NCI-H748 (cell line): ENCODE data around the gene MIB1.
"Not testable (repeated sequence)": the region's sequence is repeated elsewhere in the genome, so short reads cannot be mapped to it uniquely, and the experiment has no call there.

Experiments used
- DNase-seq: peaks from one replicate; lab custom pipeline; 2025; ENCODE audit not compliant: unreplicated experiment; lab: John Stamatoyannopoulos, UW

The MIB1 gene

DNA sequence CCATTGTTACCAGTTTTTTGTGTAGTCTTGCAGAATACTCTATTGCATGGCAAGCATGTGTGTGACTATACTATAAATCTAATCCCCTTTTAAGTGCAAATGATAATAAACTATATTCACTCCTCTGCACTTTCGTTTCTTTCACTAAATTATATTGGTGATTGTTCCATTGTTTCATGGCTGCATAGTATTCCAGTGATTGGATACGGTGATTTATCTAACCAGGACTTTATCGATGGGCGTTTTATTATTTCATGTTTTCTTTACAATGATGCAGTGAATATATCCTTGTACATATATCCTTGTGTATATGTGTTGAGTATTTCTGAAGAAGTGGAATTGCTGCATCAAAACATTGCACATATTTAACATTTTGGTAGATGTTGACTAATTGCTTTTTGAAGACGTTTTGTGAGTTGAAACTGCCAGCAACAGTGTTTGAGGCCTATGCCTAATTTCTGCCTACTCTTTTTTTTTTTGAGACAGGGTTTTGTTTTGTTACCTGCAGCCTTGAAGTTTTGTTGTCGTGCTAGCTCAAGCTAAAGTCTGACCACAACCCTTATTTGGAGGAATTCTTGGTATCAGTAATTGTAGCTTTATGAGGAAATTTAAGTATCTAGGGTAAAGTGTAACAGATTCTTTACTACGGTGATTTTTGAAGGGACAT is 2.7 kb downstream of the MIB1 start:
- DNase-seq = no peak

DNA sequence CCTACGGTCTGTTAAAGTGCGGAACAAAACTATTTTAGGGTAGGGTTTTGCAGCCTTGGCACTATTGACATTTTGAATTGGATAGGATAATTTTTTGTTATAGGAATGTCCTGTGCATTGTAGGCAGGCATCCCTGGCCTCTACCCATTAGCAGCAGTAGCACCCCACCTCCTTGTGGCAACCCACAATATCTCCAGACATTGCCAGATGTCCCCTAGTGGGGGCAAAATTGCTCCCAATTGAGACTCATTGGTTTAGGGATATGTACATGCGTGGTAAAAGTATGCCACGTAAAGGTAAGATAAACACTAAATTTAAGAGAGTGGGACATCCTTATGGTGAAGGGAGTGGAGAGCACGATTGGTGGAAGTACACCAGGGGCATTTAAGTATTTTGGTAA is 4.6 kb downstream of the MIB1 start:
- no peak for DNase-seq

DNA sequence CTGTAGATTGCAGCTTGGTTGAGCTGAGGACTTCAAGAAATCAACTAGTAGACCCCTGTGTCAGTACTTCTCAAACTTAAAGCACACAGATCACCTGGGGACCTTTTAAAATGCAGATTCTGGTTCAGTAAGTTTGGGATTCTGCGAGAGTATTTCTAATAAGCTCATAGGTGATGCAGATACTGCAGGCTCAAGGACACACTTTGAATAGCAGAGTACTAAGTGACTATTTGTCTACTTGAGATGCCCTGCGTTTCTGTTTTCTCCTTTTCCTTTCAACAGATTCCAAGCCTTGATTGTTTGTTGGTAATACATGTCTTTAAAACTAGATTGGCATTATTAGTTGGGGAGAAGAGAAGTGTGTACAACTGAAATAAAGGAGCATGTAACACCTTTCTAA is 6.7 kb downstream of the MIB1 start:
- DNase-seq = no peak

DNA sequence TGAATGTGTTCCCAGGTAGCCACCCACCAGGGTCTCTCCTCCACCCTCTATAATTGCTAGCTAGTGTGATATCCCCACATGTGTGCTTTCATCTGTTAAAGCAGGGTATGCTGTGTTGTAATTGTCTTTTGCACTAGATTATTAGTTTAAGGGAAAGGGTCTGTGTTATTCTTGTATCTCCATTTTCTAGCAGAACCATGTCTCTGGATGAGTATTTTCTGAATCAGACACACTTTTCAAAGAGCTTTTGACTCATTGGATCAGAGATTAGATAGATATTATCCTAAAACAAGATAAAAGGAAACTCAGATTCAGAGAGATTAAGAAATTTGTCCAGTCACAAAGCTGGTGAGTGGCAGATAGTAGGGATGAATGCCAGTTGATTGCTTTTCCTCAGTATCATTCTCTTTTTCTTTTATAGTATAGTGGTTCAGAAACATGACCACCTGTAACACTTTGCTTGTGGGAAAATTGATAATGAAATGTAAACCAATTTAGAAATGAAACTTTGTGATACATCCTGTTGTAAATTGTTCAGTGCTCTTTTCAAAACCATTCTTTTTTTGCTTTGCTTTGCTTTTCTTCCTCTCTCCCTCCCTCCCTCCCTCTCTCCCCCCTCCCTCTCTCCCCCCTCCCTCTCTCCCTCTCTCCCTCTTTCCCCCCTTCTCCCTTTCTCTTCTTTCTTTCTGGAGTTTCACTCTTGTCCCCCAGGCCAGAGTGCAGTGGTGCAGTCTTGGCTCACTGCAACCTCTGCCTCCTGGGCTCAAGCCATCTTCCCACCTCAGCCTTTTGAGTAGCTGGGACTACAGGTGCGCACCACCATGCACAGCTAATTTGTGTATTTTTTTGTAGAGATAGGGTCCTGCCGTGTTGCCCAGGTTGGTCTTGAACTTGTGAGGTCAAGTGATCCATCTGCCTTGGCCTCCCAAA is 7.4 kb downstream of the MIB1 start:
- DNase-seq = peak; percentile 27

DNA sequence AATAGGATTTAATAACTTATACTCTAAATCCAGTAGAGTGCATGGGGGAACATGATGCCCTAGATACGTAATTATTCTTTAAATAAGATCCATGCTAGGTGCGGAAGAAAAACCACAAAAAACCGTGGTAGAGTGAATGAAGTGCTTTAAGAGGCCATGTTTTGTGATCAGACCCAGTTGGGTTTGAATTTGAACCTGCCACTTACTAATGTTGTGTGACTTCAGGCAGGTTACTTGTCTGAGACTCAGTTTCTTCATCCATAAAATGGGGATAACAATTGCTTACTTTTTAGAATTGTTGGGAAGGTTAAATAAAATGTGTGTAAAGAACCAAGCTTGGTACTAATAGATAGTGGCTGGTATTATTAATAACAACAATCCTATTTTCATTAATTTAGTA is 17.2 kb downstream of the MIB1 start:
- no peak for DNase-seq

DNA sequence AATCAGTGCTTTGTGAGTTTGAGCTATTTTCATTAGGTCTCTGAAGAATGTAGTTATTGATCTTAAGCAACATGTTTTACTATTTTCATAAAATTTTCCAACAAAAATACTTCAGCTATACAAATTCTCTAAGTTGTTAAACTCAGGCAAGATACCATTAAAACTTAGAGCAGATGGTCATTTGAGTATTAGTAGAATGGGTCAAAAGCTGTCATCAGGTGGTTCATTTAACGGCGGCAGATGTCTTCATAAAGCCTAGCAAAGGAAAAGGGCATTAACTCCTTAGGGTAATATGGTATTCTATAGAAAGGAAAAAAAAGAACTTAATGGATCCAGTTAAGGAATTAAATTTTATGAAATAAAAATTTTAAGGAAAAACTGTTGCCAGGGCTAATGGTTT is 19.2 kb downstream of the MIB1 start:
- no peak for DNase-seq

DNA sequence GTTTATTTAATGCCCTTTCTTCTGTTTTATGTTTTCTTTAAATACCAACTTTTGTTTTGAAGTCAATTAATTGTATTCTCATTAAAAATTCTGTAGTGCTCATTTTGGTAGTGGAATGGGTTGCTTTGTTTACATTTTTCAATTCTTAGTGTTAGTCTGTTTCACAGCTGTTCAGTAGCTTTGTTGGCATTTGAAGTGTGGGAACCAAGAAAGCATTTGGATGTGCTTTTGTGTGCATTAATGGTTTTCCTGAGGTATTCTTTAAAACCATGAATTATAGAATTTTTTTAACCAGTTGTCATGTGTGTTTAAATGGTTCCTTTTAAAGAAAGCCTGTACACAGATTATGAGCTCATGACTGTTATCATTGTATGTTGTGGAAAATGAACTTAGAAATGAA is 19.7 kb downstream of the MIB1 start:
- no peak for DNase-seq

DNA sequence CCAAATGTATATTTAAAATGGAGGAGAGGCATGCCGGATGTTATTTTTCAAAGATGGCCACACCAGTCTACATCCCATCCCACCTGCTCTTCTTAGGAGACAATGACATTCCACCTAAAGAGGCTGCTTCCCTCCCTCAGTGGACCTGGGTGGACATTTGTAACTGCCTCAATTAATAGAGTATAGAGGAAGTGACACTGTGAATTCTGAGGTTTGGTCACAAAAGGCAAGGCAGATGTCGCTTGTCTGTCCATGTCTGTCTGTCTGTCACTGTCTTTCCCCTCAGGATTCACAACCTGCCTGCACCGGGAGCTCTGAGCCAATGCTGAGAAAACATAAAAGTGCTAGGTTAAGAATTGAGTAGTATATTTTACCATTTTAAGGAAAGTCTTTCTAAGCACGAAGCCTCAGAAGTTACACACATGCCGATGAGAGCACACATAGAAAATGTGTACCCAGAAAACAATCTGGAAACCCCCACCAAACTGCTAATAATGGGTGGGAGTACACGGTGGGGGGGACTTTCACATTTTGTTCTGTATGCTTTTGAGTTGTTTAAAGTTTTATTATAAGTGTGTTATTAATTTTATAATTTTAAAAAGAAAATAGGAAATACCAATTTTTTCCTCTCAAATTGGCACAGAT is 21.0 kb downstream of the MIB1 start:
- no peak for DNase-seq

DNA sequence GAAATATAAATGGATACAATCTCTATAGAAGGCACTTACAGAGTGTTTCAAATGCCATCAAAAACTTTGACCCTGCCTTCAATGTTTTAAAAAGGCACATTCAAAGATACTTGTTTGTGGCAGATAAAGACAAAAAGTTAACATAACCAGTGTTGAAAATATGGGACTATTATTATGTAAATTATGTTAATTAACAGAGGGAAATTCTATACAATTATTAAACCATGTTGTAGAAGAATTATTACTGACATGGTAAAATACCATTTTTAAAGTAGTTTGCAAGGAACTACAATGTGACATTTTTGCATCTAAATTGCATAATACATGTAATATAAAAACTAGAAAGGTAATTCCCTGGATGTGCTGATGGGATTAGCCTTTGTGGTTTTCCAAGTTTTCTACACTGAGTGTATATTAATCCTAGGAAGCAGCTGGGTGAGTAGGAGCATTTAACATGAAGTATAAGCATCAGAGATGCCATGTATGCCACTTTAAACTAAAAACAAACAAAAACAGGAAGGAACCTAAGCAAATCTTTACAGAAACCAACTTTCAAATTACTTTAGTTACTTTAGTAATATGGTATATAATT is 21.7 kb downstream of the MIB1 start:
- no peak for DNase-seq

DNA sequence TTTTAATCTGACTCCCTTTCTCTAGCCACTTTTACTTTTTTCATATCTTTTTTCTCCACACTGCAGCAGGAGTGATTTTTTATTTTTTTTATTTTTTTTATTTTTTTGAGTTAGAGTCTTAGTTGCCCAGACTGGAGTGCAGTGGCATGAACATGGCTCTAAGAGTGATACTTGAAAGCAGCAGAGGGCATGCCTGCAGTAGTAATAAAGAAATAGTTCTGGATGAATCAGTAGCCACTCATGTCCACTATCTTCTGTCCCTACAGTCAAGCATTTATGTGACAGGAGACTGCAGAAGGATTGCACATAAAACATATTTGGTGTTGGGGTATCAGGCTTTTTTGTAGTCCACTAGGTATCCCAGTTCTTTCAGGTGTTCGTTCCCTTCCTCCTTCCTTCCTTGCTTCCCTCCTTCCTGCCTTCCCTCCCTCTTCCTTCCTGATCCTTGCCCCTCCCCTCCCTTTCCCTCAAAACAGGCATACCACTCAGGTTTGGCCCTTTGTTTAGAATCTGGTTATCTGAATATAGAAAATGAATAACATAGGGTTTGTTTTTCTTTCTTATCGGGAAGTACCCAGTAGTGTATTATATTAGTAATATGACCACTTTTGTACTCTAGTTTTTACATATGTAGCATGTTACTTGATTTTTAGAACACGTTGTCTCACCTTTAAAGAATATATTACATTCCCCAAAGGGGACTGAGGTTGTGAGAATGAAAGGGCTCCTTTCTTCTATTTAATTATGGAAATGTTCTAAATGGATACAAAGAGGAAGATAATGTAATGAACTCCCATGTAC is 23.5 kb downstream of the MIB1 start:
- no peak for DNase-seq

DNA sequence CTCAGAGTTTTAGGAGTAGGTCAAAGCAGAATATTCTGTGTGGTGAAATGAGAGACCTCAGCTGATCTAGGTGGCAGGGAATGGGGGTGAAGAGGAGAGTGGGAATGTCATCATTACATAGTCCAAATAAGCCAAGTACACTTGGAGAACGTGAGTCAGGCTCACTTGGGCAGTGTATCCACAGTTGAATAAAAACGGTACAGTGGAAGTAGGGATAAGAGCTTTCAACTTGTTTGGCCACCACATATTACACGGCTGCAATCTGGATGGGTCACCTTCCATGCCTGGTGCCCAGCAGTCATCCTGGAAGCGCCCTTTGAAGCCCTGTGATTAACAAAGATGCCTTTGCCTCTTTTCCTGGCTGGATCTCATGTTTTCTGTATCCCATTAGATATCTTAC is 28.6 kb downstream of the MIB1 start:
- no peak for DNase-seq

DNA sequence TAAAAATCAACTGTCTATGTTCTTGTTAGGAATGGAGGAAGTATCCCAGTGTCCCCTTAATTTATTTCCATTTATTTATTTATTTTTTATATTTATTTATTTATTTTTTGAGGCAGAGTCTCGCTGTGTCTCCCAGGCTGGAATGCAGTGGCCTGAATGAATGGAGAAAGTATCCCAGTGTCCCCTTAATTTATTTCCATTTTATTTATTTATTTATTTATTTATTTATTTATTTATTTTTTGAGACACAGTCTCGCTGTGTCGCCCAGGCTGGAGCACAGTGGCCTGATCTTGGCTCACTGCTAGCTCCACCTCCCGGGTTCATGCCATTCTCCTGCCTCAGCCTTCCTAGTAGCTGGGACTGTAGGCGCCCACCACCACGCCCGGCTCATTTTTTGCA is 34.1 kb downstream of the MIB1 start:
- DNase-seq = no peak

DNA sequence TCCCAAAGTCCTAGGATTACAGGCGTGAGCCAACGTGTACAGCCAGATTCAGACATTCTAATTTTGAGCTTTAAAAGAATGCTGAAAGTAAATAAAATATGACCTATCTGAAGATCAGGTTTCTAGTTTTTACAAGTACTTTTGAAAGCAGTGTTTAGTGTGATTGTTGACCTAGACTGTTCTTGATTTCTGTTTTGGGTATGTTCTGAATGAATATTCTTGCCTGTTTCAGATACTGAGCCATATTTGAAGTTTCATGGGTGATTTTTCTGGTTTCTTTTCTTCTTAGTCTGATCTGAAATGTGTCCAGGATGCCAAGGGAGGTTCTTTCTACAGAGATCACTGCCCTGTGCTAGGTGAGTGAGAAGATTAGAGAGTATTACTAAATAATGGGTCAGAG is 37.2 kb downstream of the MIB1 start:
- DNase-seq = no peak

DNA sequence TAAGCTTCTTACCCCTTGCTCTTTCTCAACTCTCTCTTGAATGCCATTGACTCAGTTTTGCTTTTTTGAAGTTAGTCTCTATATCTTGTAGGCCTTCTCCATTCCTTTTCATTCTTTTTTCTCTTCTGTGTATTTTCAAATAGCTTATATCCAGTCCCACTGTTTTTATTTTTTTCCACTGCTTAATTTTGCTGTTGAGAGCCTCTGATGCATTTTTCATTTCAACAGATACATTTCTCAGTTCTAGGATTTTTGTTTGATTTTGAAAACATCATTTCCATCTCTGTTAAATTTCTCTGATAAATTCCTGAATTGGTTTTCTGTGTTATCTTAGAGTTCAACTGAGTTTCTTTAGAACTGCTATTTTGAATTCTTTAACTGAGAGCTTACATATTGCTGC is 45.9 kb downstream of the MIB1 start:
- DNase-seq = no peak

DNA sequence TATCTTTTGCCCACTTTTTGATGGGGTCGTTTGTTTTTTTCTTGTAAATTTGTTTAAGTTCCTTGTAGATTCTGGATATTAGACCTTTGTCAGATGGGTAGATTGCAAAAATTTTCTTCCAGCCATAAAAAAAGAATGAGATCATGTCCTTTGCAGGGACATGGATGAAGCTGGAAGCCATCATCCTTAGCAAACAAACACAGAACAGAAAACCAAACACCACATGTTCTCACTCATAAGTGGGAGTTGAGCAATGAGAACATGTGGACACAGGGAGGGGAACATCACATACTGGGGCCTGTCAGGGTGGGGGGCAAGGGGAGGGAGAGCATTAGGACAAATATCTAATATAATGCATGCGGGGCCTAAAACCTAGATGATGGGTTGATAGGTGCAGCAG is 55.5 kb downstream of the MIB1 start:
- not testable (repeated sequence) for DNase-seq

DNA sequence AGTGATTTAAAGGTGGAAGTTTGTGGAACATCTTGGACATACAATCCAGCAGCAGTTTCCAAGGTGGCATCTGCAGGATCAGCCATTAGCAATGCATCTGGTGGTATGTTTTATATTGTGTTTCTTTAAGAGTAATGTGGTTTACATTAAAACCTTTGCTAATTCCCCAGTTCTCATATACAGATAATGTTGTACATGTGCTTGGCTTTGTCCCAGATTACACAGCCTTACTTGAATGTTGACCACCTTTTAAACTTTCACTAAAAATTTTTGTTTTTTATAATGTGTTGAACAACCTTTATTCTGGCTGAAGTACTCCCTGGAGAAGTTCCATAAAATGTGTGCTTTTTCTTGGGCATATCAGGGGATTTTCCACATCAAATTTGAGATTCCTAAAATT is 57.5 kb downstream of the MIB1 start:
- no peak for DNase-seq

DNA sequence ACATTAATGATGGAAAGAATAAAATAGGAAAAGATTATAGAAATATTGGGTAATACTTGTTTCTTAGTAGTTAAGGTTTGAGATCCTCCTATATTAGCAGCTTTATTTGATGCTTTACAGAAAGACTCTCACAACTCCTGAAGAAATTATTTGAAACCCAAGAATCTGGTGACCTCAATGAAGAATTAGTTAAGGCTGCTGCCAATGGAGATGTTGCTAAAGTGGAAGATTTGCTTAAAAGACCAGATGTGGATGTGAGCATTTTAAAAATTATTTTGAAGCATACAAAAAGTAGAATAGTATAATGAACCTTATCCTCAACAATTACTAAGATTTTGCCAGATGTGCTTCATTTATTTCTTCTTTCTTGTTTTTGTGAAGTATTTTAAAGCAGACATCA is 59.1 kb downstream of the MIB1 start:
- no peak for DNase-seq

DNA sequence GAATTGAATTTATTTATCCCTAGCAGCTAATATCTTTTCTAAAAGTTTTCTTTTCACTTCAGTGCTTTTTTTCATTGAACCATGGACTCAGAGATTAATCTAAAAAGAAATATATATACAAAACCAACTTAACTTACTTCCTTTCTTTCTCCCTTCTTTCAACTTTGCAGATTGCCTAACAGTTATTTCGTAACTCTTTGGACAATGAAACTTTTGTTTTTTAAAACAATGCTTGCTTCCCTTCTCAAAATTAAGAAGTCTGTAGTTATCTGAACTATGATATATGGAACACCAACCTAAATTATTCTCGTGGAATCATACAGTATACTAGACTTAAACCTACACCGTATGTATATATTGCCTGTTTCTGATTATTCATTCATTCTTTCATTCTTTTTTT is 62.9 kb downstream of the MIB1 start:
- no peak for DNase-seq

DNA sequence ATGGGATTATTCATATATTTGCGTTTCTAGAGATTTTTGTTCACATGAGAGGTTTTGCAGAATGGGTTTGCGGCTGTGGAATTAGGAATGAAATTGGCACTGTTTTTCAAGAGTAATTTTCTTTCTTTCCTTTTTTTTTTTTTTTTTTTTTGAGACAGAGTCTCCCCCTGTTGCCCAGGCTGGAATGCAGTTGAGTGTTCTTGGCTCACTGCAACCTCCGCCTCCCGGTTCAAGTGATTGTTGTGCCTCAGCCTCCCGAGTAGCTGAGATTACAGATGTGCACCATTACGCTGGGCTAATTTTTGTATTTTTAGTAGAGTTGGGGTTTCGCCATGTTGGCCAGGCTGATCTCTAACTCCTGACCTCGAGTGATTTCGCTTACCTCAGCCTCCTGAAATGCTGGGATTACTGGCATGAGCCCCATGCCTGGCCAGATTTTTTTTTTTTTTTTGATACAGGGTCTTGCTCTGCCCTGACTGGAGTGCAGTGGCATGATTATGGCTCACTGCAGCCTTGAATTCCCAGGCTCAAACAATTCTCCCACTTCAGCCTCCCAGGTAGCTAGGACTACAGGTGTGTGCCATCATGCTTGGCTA is 65.3 kb downstream of the MIB1 start:
- DNase-seq = no peak

DNA sequence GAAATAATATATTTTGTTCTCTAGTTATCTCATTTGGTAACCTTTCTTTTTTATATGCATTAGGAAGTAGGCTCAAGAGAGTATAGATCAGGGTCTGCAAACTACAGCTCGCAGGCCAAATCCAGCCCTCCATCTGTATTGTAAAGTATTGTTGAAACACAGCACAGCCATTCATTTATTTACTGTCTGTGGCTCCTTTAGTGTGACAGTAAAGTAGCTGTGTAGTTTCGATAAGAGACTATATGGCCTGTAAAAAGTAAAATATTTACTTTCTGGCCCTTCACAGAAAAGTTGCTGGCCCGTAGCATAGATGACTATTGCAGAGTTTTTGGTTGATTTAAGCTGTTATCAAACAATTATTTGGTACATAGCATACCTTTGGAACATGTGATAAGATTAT is 67.6 kb downstream of the MIB1 start:
- no peak for DNase-seq

DNA sequence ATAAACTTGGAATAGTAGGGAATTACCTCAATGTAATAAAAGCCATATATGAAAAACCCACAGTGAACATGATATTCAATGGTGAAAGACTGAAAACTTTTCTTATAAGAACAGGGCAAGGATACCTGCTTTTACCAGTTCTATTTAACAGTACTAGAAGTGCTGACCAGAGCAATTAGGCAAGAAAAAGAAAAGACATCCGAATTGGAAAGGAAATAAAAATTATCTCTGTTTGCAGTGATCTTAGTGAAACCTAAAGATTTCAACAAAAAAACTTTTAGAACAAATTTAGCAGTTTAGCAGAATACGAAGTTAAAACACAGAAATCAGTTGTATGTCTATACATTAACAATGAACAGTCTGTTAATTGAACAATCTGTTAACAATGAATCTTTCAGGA is 69.1 kb downstream of the MIB1 start:
- DNase-seq = no peak
